Kidney epithelial cell (primary cell): ENCODE results near the gene ATP5PO. TPM values are rescaled to one million over a fixed set of nuclear protein-coding genes. Genes with fewer than 3 reads are reported as not detected.

ENCODE experiments used
- DNase-seq: peaks from one replicate; pipeline ENCODE4 v3.0.0-alpha.2; 2010; ENCODE audit warnings: low read depth
- H3K27me3 ChIP-seq: 2 replicates; pipeline ENCODE4 v1.6.0; 2011; ENCODE audit warnings: low read length; ENCODE audit not compliant: control insufficient read depth, insufficient read depth
- H3K36me3 ChIP-seq: 2 replicates; pipeline ENCODE4 v1.5.1; 2011; ENCODE audit warnings: low read length; ENCODE audit not compliant: control insufficient read depth, insufficient read depth
- H3K4me3 ChIP-seq: 2 replicates; pipeline ENCODE4 v1.5.1; 2011; ENCODE audit warnings: low read depth, mild to moderate bottlenecking, control low read depth, low read length
- CTCF ChIP-seq: IDR thresholded peaks from 2 replicates; pipeline ENCODE4 v1.5.1; 2011; ENCODE audit warnings: mild to moderate bottlenecking, moderate library complexity, low read length, control low read depth, inconsistent platforms; ENCODE audit not compliant: insufficient read depth, poor library complexity, severe bottlenecking
- total RNA-seq: library from RNA; depleted of rRNA; stranded (reverse); fragments of >200 nt; gene quantifications from 2 replicates; pipeline ENCODE4 v1.2.3, GENCODE V29; 2015

ATP5PO gene
- total RNA-seq, 1 donor from 2014 or later = 286 TPM

- peaks cover 3% of the 10 kb centered on the region for H3K27me3 ChIP-seq
- no peaks in the 10 kb centered on the region for H3K36me3 ChIP-seq
- DNase-seq = no peak
- no peak for TF ChIP-seq CTCF
- H3K4me3 ChIP-seq = no peak overlapping the region
Observed at GRCh38 chr21:33859373-33860102, 56.1 kb downstream of the ATP5PO start.

- Histone ChIP-seq H3K4me3 (no peak overlapping the region), H3K27me3 (peaks cover 3% of the 10 kb centered on the region), H3K36me3 (no peaks in the 10 kb centered on the region)
- DNase-seq = no peak
- no peak for TF ChIP-seq CTCF
Observed at GRCh38 chr21:33858667-33859372, 56.8 kb downstream of the ATP5PO start.

GRCh38 chr21:33857846-33858666 is 57.5 kb downstream of the ATP5PO start:
- no peak for DNase-seq
- Histone ChIP-seq H3K27me3 (peaks cover 3% of the 10 kb centered on the region), H3K4me3 (no peak overlapping the region), H3K36me3 (no peaks in the 10 kb centered on the region)
- TF ChIP-seq CTCF = no peak

GRCh38 chr21:33856893-33857527 is 58.6 kb downstream of the ATP5PO start:
- DNase-seq = no peak
- no peak overlapping the region for H3K4me3 ChIP-seq
- peaks cover 3% of the 10 kb centered on the region for H3K27me3 ChIP-seq
- H3K36me3 ChIP-seq = no peaks in the 10 kb centered on the region
- TF ChIP-seq CTCF = no peak

- TF ChIP-seq CTCF = no peak
- Histone ChIP-seq H3K36me3 (no peaks in the 10 kb centered on the region), H3K4me3 (no peak overlapping the region), H3K27me3 (peaks cover 3% of the 10 kb centered on the region)
- no peak for DNase-seq
Observed at GRCh38 chr21:33855190-33855589, 60.4 kb downstream of the ATP5PO start.
